Gastrocnemius medialis (tissue), 4 donors: ENCODE measurements around the gene C22orf31.

ENCODE experiments used
- POLR2A ChIP-seq, 2 donors: fragments of 450-650 bp; IDR thresholded peaks; one replicate each; pipeline ENCODE4 v1.6.1; 2017; ENCODE audit warnings: antibody characterized with exemption in 2 of 2, mild to moderate bottlenecking in 2 of 2, moderate library complexity in 2 of 2
- TF ChIP-seq, protein P1 (sequence below), 5 experiments: fragments of 450-650 bp in 3 of 5; fragments of 200-600 bp in 2 of 5; sonication (generic) in 2 of 5; IDR thresholded peaks in 4 of 5; conservative IDR thresholded peaks in 1 of 5; 1 replicate in 4 of 5; 2 replicates in 1 of 5; pipeline ENCODE4 v1.5.1; 2016 to 2019; ENCODE audit warnings: antibody characterized with exemption in 5 of 5, mild to moderate bottlenecking in 3 of 5, moderate library complexity in 3 of 5

DNA sequence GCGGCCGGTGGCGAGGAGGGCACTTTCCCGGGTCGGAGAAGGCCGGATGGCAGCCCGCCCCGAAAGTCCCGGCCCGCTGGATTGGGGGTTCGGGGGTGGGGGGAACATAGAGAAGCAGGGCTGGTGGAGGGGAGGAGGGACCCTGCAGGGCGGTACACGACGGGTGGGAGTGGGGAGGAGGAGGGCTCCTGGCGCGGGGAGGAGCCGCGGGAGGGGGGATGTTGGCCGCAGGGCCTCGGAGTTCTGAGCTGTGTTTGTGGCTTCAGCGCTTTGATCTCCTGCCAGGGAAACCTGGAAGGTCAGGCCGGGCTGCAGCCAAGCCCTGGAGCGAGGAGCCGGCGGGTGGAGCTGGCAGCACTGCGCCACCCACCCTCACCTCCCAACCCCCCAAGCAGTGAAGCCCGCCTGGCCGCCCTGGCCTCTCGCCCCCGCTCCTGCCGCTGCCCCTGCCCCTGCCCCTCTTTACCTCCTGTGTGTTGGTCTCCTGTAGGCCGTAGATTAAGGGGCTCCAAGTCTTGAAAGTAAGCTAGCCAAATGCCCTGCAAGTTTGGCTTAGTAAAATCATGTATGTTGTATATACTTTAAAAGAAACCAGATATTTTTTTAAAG is 30.9 kb downstream of the C22orf31 start:
- TF ChIP-seq, protein P1, sequence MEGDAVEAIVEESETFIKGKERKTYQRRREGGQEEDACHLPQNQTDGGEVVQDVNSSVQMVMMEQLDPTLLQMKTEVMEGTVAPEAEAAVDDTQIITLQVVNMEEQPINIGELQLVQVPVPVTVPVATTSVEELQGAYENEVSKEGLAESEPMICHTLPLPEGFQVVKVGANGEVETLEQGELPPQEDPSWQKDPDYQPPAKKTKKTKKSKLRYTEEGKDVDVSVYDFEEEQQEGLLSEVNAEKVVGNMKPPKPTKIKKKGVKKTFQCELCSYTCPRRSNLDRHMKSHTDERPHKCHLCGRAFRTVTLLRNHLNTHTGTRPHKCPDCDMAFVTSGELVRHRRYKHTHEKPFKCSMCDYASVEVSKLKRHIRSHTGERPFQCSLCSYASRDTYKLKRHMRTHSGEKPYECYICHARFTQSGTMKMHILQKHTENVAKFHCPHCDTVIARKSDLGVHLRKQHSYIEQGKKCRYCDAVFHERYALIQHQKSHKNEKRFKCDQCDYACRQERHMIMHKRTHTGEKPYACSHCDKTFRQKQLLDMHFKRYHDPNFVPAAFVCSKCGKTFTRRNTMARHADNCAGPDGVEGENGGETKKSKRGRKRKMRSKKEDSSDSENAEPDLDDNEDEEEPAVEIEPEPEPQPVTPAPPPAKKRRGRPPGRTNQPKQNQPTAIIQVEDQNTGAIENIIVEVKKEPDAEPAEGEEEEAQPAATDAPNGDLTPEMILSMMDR (IDR thresholded peaks at IDR 0.05 in 4 of 5, conservative IDR thresholded peaks at IDR 0.05 in 1 of 5) = no peak
- TF ChIP-seq POLR2A (IDR thresholded peaks at IDR 0.05) = no peak
